ENCODE data around the gene ZNF197.
"Not testable (repeated sequence)": the region's sequence is repeated elsewhere in the genome, so short reads cannot be mapped to it uniquely, and the experiment has no call there.

ZNF197 gene

DNA sequence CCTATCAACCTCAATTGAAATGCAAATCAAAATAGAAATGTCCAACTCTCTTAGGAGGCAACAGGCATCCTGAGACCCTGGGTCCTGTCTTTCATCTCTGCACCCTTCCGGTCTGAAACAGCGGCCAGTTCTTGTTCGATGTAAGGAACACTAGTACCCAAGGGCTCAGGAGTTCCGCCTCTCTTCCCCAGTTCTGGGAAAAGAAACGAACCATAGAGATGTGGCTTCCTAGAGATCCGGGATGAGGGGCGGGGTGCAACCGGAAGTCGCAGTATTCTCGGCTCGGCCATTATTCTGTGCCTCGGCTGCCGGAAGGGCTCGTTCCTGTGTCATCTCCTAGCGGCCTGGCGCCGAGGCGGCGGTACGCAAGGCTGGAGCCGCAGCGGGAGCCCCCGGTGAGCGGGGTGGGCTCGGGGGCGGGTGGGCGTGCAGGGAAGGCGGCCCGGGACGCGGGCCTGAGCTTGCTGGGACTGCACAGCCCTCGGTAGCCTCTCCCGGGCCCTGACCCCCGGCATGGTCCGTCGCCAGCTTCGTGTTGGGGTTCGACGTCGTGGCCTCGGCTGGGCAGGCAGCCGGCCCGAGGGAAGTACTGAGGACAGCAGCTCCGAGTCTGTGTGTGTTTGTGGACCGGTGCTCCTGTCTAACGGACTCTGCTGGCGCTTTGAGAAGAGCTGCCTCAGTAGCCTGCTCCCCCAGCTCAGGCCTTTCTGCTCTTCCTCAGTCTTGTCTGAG, at the start of gene ZNF197:
TSS of gene ZNF197 (plus strand) at position 288 of the 732 bp plus-strand sequence. CDS start 4,119 bp downstream, outside the sequence.
- in situ Hi-C loops (cut with HindIII; ENCODE audit: low pct_ligation_motif_present, low pct_unique_long_range_greater_than_20kb, low sequenced_read_pairs), result no loop called here
- DNase-seq, result peak; percentile 83

GRCh38 chr3:44576613-44577012, 48.2 kb upstream of the ZNF197 start:
- DNase-seq, result no peak
- in situ Hi-C loops (cut with HindIII; ENCODE audit: low pct_ligation_motif_present, low pct_unique_long_range_greater_than_20kb, low sequenced_read_pairs), result no loop called here

GRCh38 chr3:44577354-44577952, 47.4 kb upstream of the ZNF197 start:
- in situ Hi-C loops (cut with HindIII; ENCODE audit: low pct_ligation_motif_present, low pct_unique_long_range_greater_than_20kb, low sequenced_read_pairs); DNase-seq: not testable (repeated sequence)

DNA sequence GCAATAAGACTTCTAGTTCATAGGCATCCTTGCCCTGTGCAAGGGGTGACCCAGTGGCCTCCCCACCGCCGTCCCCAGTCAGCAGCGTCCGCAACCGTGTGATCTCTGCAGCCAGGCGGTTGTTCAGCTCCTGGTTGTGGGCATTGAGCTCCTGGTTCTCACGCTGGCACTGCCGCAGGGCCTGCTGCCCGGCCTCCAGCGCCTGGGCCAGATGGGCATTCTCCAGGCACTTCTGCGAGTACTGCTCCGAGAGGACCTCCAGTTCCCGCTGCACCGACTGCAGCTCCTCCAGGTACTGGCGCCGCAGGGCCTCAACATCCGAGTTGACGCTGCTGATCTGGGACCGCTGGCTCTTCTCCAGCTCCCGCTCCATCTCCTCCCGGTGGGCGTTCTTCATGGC, 46.5 kb upstream of the ZNF197 start:
- in situ Hi-C loops (cut with HindIII; ENCODE audit: low pct_ligation_motif_present, low pct_unique_long_range_greater_than_20kb, low sequenced_read_pairs); DNase-seq: not testable (repeated sequence)

DNA sequence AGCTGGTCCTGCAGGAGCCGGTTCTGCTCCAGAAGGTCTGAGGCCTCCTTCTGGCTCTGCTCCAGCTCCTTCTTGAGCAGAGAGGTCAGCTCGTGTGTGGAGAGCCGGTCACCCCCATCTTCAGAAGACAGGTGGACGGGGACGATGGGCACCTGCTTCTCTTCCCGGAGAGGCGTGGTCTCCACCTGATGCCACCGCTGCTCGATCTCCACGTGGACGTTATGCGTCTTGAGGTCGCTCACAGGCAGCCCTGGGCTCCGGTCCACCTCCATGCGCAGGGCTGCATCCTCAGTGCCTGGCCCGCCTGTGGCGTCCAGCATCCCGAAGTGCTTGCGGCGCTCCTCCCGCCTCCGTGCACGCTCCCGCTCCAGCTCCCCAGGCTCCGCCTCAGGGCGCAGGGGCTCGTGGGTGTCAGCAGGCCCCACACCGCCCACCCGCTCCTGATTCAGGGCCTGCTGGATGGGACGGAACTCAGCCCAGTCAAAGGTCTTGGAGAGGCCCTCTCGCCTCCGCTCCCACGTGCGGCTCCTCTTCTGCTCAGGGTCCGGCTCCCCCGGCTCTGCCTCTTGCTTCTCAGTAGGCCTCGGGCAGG, 45.8 kb upstream of the ZNF197 start:
- DNase-seq, result not testable (repeated sequence)

GRCh38 chr3:44579749-44580148, 45.1 kb upstream of the ZNF197 start:
- in situ Hi-C loops (cut with HindIII; ENCODE audit: low pct_ligation_motif_present, low pct_unique_long_range_greater_than_20kb, low sequenced_read_pairs), result not testable (repeated sequence)

More for the DNA sequence above, 45.8 kb upstream of the ZNF197 start:
- in situ Hi-C loops (cut with HindIII; ENCODE audit: low pct_ligation_motif_present, low pct_unique_long_range_greater_than_20kb, low sequenced_read_pairs), result not testable (repeated sequence)

GRCh38 chr3:44580971-44581370, 43.9 kb upstream of the ZNF197 start:
- DNase-seq; in situ Hi-C loops (cut with HindIII; ENCODE audit: low pct_ligation_motif_present, low pct_unique_long_range_greater_than_20kb, low sequenced_read_pairs): not testable (repeated sequence)

More at GRCh38 chr3:44579749-44580148, 45.1 kb upstream of the ZNF197 start:
- not testable (repeated sequence) for DNase-seq

DNA sequence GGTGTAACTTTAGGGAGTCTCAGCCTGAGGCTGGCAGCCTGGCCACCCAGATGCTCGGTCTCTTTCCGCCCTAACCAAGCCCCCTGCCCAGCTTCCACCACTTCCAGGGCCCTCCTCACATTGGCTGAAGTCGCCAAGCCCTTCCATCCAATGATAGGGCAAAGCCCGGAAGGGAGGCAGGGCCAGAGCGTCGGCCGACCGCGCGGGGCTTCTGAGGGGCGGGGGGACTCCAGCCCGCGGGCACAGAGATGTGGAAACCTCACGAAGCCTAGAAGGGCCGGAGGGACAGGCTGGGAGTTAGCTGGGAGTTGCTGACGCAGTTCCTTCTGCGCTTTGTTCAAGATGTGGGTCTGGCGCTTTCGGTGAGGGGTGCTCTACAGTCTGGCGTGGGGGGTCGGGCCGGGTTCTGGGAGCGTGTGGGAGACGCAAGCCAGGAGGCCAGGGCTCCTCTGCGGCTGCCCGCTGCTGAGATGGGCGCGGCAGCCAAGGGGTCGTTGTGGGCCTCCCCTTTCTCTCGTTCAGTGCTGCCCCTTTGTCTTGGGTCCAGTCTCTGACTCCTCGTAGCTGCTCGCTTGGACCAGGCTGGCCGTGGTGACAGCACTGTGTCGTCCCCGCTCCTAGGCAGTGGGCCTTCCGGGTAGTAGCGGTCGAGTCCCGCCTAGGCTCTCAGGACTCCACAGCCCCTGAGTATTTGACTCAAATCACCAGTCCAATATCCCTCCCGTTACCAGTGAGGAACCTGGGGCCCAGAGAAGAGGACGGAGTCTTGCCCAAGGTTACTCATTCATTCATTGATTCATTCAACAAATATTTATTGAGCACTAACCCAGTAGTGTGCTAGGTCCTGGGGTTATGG, 40.0 kb upstream of the ZNF197 start, which contains the start of gene ZNF660:
TSS of gene ZNF660 (plus strand) at position 319 of the 856 bp plus-strand sequence. CDS start 9,230 bp downstream, outside the sequence.
- in situ Hi-C loops (cut with HindIII; ENCODE audit: low pct_ligation_motif_present, low pct_unique_long_range_greater_than_20kb, low sequenced_read_pairs), result no loop called here
- DNase-seq, result no peak

DNA sequence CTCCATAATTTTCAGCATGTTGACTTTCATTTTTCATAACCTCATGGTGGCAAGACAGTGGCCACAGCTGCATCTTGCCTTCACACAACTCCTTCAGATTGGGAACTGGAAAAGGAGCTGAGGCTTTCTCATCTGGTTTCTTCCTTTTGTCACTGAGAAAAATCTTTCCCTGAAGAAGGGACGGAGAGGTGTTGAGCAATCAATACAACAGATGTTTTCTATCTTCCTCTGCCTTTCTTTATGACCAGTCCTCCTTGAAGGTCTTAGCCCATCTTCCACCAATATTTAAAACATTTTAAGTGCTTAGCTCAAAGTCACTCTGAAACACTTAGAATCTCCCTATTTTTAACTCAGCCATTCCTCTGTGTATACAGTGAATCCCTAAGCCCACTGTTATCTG, 28.2 kb upstream of the ZNF197 start:
- no peak for DNase-seq
- in situ Hi-C loops (cut with HindIII; ENCODE audit: low pct_ligation_motif_present, low pct_unique_long_range_greater_than_20kb, low sequenced_read_pairs), result no loop called here

GRCh38 chr3:44601749-44602148, 23.1 kb upstream of the ZNF197 start:
- no peak for DNase-seq
- in situ Hi-C loops (cut with HindIII; ENCODE audit: low pct_ligation_motif_present, low pct_unique_long_range_greater_than_20kb, low sequenced_read_pairs), result no loop called here

DNA sequence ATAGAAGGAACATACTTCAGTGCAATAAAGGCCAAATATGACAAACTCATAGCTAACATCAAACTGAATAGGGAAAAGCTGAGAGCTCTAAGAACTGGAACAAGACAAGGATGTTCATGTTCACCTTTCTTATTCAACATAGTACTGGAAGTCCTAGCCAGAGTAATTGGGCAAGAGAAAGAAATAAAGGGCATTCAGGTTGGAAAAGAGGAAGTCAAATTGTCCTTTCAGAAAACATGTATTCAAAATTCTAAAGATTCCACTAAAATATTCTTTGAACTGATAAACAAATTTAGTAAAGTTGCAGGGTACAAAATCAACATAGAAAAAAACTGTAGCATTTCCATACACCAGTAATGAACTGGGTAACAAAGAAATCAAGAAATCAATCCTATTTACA, 12.2 kb upstream of the ZNF197 start:
- DNase-seq, result no peak
- in situ Hi-C loops (cut with HindIII; ENCODE audit: low pct_ligation_motif_present, low pct_unique_long_range_greater_than_20kb, low sequenced_read_pairs), result no loop called here

DNA sequence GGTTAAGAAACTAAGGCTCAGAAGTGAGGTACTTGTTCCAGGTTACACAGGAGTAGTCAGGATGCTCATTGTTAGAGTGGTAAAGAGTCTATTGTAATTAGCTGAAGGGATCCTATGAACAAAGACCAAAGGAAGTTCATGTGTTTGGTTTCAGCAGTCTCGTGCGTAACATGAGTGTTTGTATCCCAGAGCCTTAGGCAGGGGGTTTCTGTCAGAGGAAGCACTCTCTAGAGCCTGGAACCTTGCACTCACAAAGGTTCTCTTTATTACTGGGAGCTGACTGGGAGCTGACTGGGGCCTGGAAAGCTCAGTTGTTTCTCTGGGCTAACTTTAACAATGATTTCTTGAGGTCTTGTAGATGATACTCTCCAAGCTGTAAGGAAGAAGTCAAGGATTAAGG, 3.9 kb downstream of the ZNF197 start:
- in situ Hi-C loops (cut with HindIII; ENCODE audit: low pct_ligation_motif_present, low pct_unique_long_range_greater_than_20kb, low sequenced_read_pairs), result no loop called here
- no peak for DNase-seq

GRCh38 chr3:44632193-44632592, 7.4 kb downstream of the ZNF197 start:
- in situ Hi-C loops (cut with HindIII; ENCODE audit: low pct_ligation_motif_present, low pct_unique_long_range_greater_than_20kb, low sequenced_read_pairs), result no loop called here
- no peak for DNase-seq

- in situ Hi-C loops (cut with HindIII; ENCODE audit: low pct_ligation_motif_present, low pct_unique_long_range_greater_than_20kb, low sequenced_read_pairs), result no loop called here
- DNase-seq, result no peak
These were observed 17.5 kb downstream of the ZNF197 start for GRCh38 chr3:44642337-44642736.

- DNase-seq, result no peak
- in situ Hi-C loops (cut with HindIII; ENCODE audit: low pct_ligation_motif_present, low pct_unique_long_range_greater_than_20kb, low sequenced_read_pairs), result no loop called here
These were observed 18.2 kb downstream of the ZNF197 start for GRCh38 chr3:44643024-44643423.

DNA sequence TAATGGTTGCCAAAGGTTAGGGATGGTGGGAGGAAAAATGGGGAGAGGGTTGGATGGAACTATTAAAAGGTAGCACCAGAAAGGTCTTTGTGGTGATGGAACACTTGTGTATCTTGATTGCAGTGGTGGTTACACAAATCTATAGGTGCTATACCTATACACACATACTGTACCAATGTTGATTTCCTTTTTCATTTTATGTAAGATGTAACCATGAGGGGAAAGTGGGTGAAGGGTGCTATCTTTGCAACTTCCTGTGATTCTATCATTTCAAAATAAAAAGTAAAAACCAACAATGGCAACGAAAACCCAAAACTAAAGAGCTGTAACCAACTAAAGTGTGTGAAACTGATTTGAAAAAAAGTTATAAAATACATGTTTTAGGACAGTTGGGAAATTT, 22.9 kb downstream of the ZNF197 start:
- no peak for DNase-seq
- in situ Hi-C loops (cut with HindIII; ENCODE audit: low pct_ligation_motif_present, low pct_unique_long_range_greater_than_20kb, low sequenced_read_pairs), result no loop called here

- in situ Hi-C loops (cut with HindIII; ENCODE audit: low pct_ligation_motif_present, low pct_unique_long_range_greater_than_20kb, low sequenced_read_pairs), result no loop called here
- DNase-seq, result peak; percentile 85
These were observed 23.9 kb downstream of the ZNF197 start, which contains the start of gene ZNF35 for GRCh38 chr3:44648564-44649229. TSS of gene ZNF35 (plus strand) at chr3:44648732. CDS start at chr3:44651068, 2,336 bp downstream.

DNA sequence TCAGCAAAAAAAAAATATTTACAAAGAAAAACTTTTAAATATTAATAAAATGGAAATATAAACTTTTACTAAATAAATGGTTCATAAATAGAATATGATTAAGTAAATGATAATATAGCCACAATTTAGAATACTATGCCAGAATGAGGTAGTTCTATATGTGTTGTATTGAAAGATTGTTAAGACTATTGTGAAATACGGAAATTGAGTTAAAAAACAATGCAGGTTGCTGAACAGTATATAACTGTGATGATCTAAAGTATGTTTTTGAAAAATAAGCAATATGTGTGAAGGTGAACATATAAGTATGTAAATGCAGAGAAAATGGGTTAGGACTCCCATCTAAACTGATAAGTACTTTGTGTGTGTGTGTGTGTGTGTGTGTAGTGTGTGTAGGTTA, 24.9 kb downstream of the ZNF197 start:
- in situ Hi-C loops (cut with HindIII; ENCODE audit: low pct_ligation_motif_present, low pct_unique_long_range_greater_than_20kb, low sequenced_read_pairs), result no loop called here
- DNase-seq, result no peak

Measured in ACHN (cell line).